HG02885 (cell line): ENCODE data around the gene H2AZ2.
"Not testable (repeated sequence)": the region's sequence is repeated elsewhere in the genome, so short reads cannot be mapped to it uniquely, and the experiment has no call there.

ENCODE experiments used
- ATAC-seq: cut with Tn5 transposase; IDR thresholded peaks from one replicate; pipeline ENCODE4 v1.9.1; 2021; ENCODE audit warnings: mild to moderate bottlenecking; ENCODE audit not compliant: unreplicated experiment, poor library complexity

The H2AZ2 gene

GRCh38 chr7:44791278-44792219 is 56.3 kb downstream of the H2AZ2 start:
- ATAC-seq = no peak

- ATAC-seq = no peak
Measured at GRCh38 chr7:44789990-44790389, 57.9 kb downstream of the H2AZ2 start.

DNA sequence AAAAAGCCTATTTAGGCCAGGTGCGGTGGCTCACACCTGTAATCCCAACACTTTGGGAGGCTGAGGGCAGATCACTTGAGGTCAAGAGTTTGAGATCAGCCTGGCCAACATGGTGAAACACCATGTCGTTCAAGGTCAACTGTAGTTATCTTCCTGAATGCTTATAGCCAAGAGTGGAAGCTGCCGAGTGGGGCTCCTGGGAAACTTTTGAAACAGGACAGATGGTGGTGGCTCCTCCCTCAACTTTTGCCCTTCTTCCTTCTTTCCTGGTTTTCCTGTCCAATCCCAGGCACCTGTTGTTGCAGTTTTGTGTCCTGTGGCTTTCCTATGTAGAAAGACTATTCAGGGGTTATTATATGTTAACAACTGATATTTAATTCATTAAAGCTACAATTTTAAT is 60.1 kb downstream of the H2AZ2 start:
- no peak for ATAC-seq

DNA sequence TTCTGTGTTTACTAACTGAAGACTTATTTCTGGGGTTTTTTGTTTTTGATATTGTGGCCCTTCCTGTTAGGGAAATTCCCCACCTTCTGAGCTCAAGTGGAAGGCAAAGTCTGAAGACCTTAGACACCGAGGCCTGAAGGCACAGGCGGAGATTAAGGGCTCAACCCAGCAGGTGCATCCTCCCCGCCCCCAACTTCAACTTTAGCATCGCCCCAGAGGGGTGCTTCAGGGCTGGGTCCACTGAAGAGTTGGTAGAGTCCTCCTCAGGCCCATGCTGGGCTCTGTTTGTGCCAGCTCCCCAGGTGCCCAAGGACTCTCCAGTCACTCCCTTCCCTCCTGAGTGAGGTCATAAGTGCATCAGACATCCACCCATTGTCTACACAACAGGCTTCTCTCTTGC is 60.8 kb downstream of the H2AZ2 start:
- ATAC-seq = no peak

DNA sequence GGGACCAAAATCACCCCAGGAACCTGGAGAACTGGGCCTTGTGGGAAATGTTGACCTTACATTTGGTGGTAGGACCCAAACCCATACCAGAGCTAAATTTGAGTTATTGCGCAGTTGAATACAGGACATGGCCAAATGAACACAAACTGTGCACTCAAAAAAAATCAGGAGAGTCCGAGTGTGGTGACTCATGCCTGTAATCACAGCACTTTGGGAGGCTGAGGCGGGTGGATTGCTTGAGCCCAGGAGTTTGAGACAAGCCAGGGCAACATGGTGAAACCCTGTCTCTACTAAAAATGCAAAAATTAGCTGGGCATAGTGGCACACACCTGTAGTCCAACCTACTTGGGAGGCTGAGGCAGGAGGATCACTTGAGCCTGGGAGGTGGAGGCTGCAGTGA is 62.7 kb downstream of the H2AZ2 start:
- not testable (repeated sequence) for ATAC-seq

- ATAC-seq = no peak
Measured at GRCh38 chr7:44784364-44784763, 63.5 kb downstream of the H2AZ2 start.

DNA sequence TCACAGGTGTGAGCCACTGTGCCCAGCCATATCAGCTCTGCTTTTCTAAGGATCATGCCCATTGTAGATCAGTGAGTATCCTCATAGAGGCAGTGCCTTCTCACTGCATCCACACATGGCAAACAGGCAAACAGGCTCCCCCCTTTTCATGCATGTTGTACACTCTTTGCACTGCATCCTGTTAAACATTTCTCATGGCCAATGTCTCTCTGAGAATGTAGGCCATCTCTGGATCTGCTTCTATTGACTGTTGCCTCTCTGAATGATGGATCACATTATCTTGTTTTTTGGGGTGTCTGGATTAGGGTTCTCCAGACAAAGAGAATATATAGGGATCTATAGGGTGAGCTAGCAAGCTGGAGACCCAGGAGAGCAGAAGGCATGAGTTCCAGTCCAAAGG is 64.5 kb downstream of the H2AZ2 start:
- ATAC-seq = no peak

DNA sequence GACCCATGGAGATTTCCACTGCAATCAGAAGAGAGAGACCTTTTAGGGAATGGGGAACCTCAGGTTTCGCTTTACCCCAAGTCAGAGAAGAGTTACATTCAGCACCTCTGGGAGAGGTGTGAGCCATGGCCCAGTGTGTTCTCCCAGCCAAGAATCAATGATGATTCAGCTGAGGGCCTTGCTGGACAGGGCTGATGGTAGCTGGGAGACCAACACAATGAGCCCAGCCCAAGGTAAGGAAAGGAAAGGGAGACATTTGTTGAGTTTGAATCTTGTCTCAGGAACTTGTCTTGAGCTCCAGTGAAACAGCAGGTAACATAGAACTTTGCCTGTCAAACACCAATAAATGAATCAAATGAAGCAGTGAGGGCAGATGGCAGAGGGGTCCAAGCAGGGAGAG is 65.4 kb downstream of the H2AZ2 start:
- ATAC-seq = no peak
